Liver (tissue), 5 donors: Measurements from ENCODE around the gene LIMA1. TPM values are rescaled to one million over a fixed set of nuclear protein-coding genes. Genes with fewer than 3 reads are reported as not detected.

Experiments used
- polyA plus RNA-seq, 2 donors: library from polyadenylated mRNA; stranded (reverse) in 1 of 2; unstranded in 1 of 2; fragments of 200-250 nt in 1 of 2; fragments of >200 nt in 1 of 2; fragmentation: Nextera tagmentation in 1 of 2; extraction: Ambion mirVana in 1 of 2; gene quantifications; one replicate each; pipeline versions ENCODE4 v1.2.1 to v1.2.3, GENCODE V29; 2013 to 2015
- small RNA-seq: library from RNA; depleted of rRNA; stranded (forward); fragments of <200 nt; gene quantifications from one replicate; pipeline ENCODE3, GENCODE V24; 2014
- total RNA-seq, 2 donors: library from RNA; depleted of rRNA; stranded (reverse); fragments of >200 nt; gene quantifications; one replicate each; pipeline ENCODE4 v1.2.3, GENCODE V29; 2014
- donor health status: healthy.
- donor health status: healthy.
- donor health status: healthy.

The LIMA1 gene
- total and polyA plus RNA-seq, 4 donors: 8.1 to 17.5 (median 13.5) TPM

Small RNAs within 50 kb of the gene (small RNA-seq; reads per million reads assigned to genes)
- gene MIR1293: not detected
- gene RNU6-1093P: not detected

Other genes with a start within 250 kb of the LIMA1 start
- gene ASIC1, start 225.9 kb downstream of the LIMA1 start, total RNA-seq: under 1 TPM; 0.05 to 0.08 TPM
- under 1 TPM in 1 of 2 donors, not detected in 1; 0.06 TPM for gene ASIC1, start 225.9 kb downstream of the LIMA1 start, polyA plus RNA-seq
- 10 to 100 TPM; 19.1 to 24.4 TPM for gene SMARCD1, start 198.2 kb downstream of the LIMA1 start, total RNA-seq
- 10 to 100 TPM in 1 of 2 donors, 1 to 10 TPM in 1; 4.6 to 11.6 TPM for gene SMARCD1, start 198.2 kb downstream of the LIMA1 start, polyA plus RNA-seq
- 100 to 1,000 TPM in 1 of 2 donors, 10 to 100 TPM in 1; 12.0 to 323 TPM for gene GPD1, start 179.5 kb downstream of the LIMA1 start, total RNA-seq
- gene GPD1, start 179.5 kb downstream of the LIMA1 start, polyA plus RNA-seq: 100 to 1,000 TPM in 1 of 2 donors, 10 to 100 TPM in 1; 43.8 to 127 TPM
- gene COX14, start 171.3 kb downstream of the LIMA1 start, total RNA-seq: 10 to 100 TPM; 26.7 to 29.6 TPM
- gene COX14, start 171.3 kb downstream of the LIMA1 start, polyA plus RNA-seq: 100 to 1,000 TPM in 1 of 2 donors, 10 to 100 TPM in 1; 77.4 to 172 TPM
- 10 to 100 TPM in 1 of 2 donors, 1 to 10 TPM in 1; 6.9 to 16.2 TPM for gene CERS5, start 116.2 kb downstream of the LIMA1 start, total RNA-seq
- gene CERS5, start 116.2 kb downstream of the LIMA1 start, polyA plus RNA-seq: 1 to 10 TPM; 7.3 to 9.1 TPM
- not detected for gene FAM186A, start 113.1 kb upstream of the LIMA1 start, total RNA-seq
- gene FAM186A, start 113.1 kb upstream of the LIMA1 start, polyA plus RNA-seq: under 1 TPM in 1 of 2 donors, not detected in 1; 0.01 TPM
- gene LARP4, start 117.4 kb upstream of the LIMA1 start, total RNA-seq: 10 to 100 TPM; 39.5 to 71.0 TPM
- 10 to 100 TPM; 17.3 to 35.5 TPM for gene LARP4, start 117.4 kb upstream of the LIMA1 start, polyA plus RNA-seq
- gene DIP2B, start 221.5 kb upstream of the LIMA1 start, total RNA-seq: 10 to 100 TPM; 19.0 to 30.7 TPM
- 1 to 10 TPM; 4.8 to 8.5 TPM for gene DIP2B, start 221.5 kb upstream of the LIMA1 start, polyA plus RNA-seq